ENCODE results near the gene MKRN2.

- TF ChIP-seq POLR2A (IDR thresholded peaks at IDR 0.05), result no peak
- TF ChIP-seq CTCF (IDR thresholded peaks at IDR 0.05), result no peak
Observed at GRCh38 chr3:12549971-12550760, 6.7 kb upstream of the MKRN2 start.

Data from testis (tissue), 2 donors.